OCI-LY3 (cell line): ENCODE results near the gene PLA2G2D.

ENCODE experiments used
- H2AFZ ChIP-seq: fragments of 200-600, 300-600 bp; shearing (Covaris generic); 2 replicates; pipeline ENCODE4 v1.6.0; 2014; ENCODE audit warnings: antibody characterized with exemption, low read depth, low read length
- H3K27ac ChIP-seq: fragments of 200-600, 300-600 bp; sonication (generic); 2 replicates; pipeline ENCODE4 v1.5.1; 2014; ENCODE audit warnings: mild to moderate bottlenecking, low read length, moderate library complexity, mixed read lengths
- H3K27me3 ChIP-seq: fragments of 200-600, 300-600 bp; sonication (generic); 2 replicates; pipeline ENCODE4 v1.6.1; 2014; ENCODE audit warnings: low read depth, low read length, mixed read lengths
- H3K36me3 ChIP-seq: fragments of 200-600, 300-600 bp; sonication (generic); replicated peaks from 2 replicates; pipeline ENCODE3; 2014; ENCODE audit warnings: low read depth, low read length, mixed read lengths
- H3K4me1 ChIP-seq: fragments of 300-600, 200-600 bp; sonication (generic); 2 replicates; pipeline ENCODE4 v1.6.1; 2014; ENCODE audit warnings: low read length, mixed read lengths
- H3K4me2 ChIP-seq: fragments of 200-600, 300-600 bp; sonication (generic); 2 replicates; pipeline ENCODE4 v1.6.1; 2014; ENCODE audit warnings: low read length, mixed read lengths
- H3K4me3 ChIP-seq: fragments of 300-600, 200-600 bp; sonication (generic); 2 replicates; pipeline ENCODE4 v1.5.1; 2014; ENCODE audit warnings: antibody characterized with exemption, mild to moderate bottlenecking, low read length, moderate library complexity
- H3K79me2 ChIP-seq: fragments of 300-600, 200-600 bp; shearing (Covaris generic); 2 replicates; pipeline ENCODE4 v1.6.1; 2014; ENCODE audit warnings: mild to moderate bottlenecking, low read length, mixed read lengths
- H3K9ac ChIP-seq: fragments of 300-600, 200-600 bp; shearing (Covaris generic); 2 replicates; pipeline ENCODE4 v1.6.0; 2014; ENCODE audit warnings: mild to moderate bottlenecking, low read length, moderate library complexity
- H3K9me3 ChIP-seq: fragments of 200-600, 300-600 bp; shearing (Covaris generic); 2 replicates; pipeline ENCODE4 v1.6.1; 2014; ENCODE audit warnings: low read length, mixed read lengths; ENCODE audit not compliant: insufficient read depth
- H4K20me1 ChIP-seq: fragments of 200-600, 300-600 bp; sonication (generic); 2 replicates; pipeline ENCODE4 v1.6.1; 2016; ENCODE audit warnings: low read length, mixed read lengths; ENCODE audit not compliant: insufficient read depth
- CTCF ChIP-seq: fragments of 200-600, 300-600 bp; sonication (generic); IDR thresholded peaks from 2 replicates; pipeline ENCODE4 v1.5.1; 2014; ENCODE audit warnings: antibody characterized with exemption, low read length, low read depth
- EZH2phosphoT487 ChIP-seq: fragments of 200-600 bp; shearing (Covaris generic); IDR thresholded peaks from 2 replicates; pipeline ENCODE4 v1.6.1; 2018; ENCODE audit warnings: antibody characterized with exemption, mixed run types, low read depth

PLA2G2D gene

DNA sequence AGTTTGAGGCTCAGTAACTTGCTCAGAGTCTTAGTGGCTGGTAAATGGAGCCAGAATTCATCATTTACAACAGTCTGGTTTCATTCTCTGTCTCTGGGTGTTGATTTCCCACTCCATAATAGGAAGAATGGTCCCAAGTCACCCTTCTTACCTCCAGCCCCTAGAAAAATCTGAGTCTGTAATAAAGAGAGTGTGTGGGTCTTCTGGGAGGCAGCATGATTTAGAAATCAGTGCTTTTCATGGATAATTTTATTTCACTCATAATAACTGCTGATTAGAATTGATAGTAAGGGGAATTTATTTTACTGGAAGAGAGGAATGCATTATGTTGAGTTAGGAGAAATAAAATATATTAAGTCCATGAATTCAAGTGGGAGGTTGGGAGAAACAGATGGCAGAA is 2.1 kb downstream of the PLA2G2D start:
- TF ChIP-seq EZH2phosphoT487 (no peak), CTCF (no peak)
- Histone ChIP-seq H4K20me1 (no peaks in the 10 kb centered on the region), H3K4me3 (no peak overlapping the region), H3K27me3 (no peaks in the 10 kb centered on the region), H3K79me2 (no peaks in the 10 kb centered on the region), H3K36me3 (no peaks in the 10 kb centered on the region), H3K4me2 (no peak overlapping the region), H3K4me1 (peaks cover 25% of the 10 kb centered on the region), H3K9ac (no peak overlapping the region), H2AFZ (no peak overlapping the region), H3K27ac (no peak overlapping the region), H3K9me3 (no peaks in the 10 kb centered on the region)

- Histone ChIP-seq H3K27ac (no peak overlapping the region), H3K79me2 (no peaks in the 10 kb centered on the region), H2AFZ (no peak overlapping the region), H3K4me3 (no peak overlapping the region), H3K4me1 (peaks cover 25% of the 10 kb centered on the region), H4K20me1 (no peaks in the 10 kb centered on the region), H3K27me3 (no peaks in the 10 kb centered on the region), H3K36me3 (no peaks in the 10 kb centered on the region), H3K4me2 (no peak overlapping the region), H3K9ac (no peak overlapping the region), H3K9me3 (no peaks in the 10 kb centered on the region)
- TF ChIP-seq CTCF: no peak
- TF ChIP-seq EZH2phosphoT487: no peak
Observed at GRCh38 chr1:20115916-20116315, 3.4 kb downstream of the PLA2G2D start.

DNA sequence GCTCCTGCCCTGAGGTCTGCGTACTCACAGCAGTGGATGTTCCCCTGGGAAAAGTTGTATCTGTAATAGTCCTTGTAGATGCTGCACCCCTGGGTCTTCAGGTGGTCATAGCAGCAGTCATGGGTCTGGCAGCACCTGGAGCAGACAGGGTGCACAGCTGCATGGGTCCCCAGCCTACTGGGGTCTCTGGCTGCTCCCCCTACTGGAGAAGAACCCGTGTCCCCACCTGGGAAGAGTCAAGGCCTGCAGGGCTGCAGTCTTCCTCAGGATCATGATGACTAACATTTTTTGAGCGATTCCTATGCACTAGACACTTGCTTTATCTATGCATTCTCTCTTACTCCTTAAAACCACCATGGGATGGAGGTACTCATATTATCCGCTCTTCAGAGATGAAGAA is 3.9 kb downstream of the PLA2G2D start:
- Histone ChIP-seq H3K9ac (no peak overlapping the region), H3K4me2 (no peak overlapping the region), H4K20me1 (no peaks in the 10 kb centered on the region), H3K4me3 (no peak overlapping the region), H2AFZ (no peak overlapping the region), H3K27me3 (no peaks in the 10 kb centered on the region), H3K9me3 (no peaks in the 10 kb centered on the region), H3K36me3 (no peaks in the 10 kb centered on the region), H3K27ac (no peak overlapping the region), H3K79me2 (no peaks in the 10 kb centered on the region), H3K4me1 (peaks cover 23% of the 10 kb centered on the region)
- no peak for TF ChIP-seq EZH2phosphoT487
- TF ChIP-seq CTCF: no peak

- H3K9ac ChIP-seq: no peak overlapping the region
- H3K9me3 ChIP-seq: no peaks in the 10 kb centered on the region
- no peaks in the 10 kb centered on the region for H3K36me3 ChIP-seq
- TF ChIP-seq CTCF: no peak
- no peak for TF ChIP-seq EZH2phosphoT487
- peaks cover 19% of the 10 kb centered on the region for H3K4me1 ChIP-seq
- H3K27ac ChIP-seq: no peak overlapping the region
- no peaks in the 10 kb centered on the region for H4K20me1 ChIP-seq
- H2AFZ ChIP-seq: no peak overlapping the region
- no peak overlapping the region for H3K4me2 ChIP-seq
- H3K27me3 ChIP-seq: no peaks in the 10 kb centered on the region
- no peaks in the 10 kb centered on the region for H3K79me2 ChIP-seq
- no peak overlapping the region for H3K4me3 ChIP-seq
Observed at GRCh38 chr1:20114021-20114648, 5.2 kb downstream of the PLA2G2D start.
